ENCODE measurements around the gene RESP18.
A peak's percentile ranks its signal among the peaks of the same experiment; 100 is the strongest.

Gene RESP18

DNA sequence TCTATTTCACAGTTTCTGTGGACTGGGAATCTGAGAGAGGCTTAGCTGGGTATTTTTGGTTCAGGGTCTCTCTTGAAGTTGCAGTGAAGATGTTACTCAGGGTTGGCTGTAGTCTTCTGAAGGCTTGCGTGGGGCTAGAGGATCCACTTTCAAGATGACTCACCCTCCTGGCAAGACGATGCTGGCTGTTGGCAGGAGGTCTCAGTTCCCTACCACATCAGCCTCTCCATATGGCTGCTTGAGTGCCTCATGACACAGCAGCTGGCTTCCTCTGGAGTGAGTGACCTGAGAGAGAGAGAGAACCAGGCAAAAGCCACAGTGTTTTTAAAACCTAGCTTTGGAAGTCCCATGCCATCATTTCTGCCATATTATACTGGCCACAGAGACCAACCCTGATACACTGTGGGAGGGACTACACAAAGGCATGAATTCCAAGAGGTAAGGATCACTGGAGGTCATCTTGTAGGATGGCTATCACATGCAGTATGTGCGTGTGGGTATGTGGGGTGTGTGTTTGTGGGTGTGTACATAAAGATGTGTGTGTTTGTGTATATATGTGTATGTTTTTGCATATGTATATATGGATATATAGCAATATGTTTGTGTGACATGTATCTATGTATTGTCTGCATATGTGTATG is 30.1 kb upstream of the RESP18 start:
- no peak overlapping the region for H3K4me3 ChIP-seq (ENCODE audit: low read depth, low read length)
- peak; percentile 38 for DNase-seq (ENCODE audit: low read depth)
- TF ChIP-seq, protein P1, sequence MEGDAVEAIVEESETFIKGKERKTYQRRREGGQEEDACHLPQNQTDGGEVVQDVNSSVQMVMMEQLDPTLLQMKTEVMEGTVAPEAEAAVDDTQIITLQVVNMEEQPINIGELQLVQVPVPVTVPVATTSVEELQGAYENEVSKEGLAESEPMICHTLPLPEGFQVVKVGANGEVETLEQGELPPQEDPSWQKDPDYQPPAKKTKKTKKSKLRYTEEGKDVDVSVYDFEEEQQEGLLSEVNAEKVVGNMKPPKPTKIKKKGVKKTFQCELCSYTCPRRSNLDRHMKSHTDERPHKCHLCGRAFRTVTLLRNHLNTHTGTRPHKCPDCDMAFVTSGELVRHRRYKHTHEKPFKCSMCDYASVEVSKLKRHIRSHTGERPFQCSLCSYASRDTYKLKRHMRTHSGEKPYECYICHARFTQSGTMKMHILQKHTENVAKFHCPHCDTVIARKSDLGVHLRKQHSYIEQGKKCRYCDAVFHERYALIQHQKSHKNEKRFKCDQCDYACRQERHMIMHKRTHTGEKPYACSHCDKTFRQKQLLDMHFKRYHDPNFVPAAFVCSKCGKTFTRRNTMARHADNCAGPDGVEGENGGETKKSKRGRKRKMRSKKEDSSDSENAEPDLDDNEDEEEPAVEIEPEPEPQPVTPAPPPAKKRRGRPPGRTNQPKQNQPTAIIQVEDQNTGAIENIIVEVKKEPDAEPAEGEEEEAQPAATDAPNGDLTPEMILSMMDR (IDR thresholded peaks at IDR 0.05; ENCODE audit: low read depth, low read length, missing control alignments), result no peak

DNA sequence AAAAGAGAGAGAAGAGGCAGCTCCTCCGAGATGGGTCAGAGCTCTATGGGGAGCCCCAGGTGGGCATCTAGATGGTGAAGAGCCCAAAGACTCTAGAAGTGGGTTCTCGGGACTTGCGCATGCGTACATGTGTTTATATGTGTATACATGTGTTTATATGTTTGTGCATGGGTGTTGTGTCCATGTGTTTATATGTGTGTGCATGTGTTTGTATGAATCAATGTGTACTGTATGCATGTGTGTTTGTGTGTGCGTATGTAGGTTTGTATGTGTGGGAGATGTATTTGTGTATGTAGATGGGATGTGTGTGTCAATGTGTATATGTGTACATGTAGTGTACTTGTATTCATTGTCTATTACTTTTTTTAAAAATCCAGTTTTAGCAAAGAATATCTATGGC is 29.5 kb upstream of the RESP18 start:
- TF ChIP-seq, protein P1 (IDR thresholded peaks at IDR 0.05; ENCODE audit: low read depth, low read length, missing control alignments), result no peak
- H3K4me3 ChIP-seq (ENCODE audit: low read depth, low read length), result no peak overlapping the region
- no peak for DNase-seq (ENCODE audit: low read depth)

DNA sequence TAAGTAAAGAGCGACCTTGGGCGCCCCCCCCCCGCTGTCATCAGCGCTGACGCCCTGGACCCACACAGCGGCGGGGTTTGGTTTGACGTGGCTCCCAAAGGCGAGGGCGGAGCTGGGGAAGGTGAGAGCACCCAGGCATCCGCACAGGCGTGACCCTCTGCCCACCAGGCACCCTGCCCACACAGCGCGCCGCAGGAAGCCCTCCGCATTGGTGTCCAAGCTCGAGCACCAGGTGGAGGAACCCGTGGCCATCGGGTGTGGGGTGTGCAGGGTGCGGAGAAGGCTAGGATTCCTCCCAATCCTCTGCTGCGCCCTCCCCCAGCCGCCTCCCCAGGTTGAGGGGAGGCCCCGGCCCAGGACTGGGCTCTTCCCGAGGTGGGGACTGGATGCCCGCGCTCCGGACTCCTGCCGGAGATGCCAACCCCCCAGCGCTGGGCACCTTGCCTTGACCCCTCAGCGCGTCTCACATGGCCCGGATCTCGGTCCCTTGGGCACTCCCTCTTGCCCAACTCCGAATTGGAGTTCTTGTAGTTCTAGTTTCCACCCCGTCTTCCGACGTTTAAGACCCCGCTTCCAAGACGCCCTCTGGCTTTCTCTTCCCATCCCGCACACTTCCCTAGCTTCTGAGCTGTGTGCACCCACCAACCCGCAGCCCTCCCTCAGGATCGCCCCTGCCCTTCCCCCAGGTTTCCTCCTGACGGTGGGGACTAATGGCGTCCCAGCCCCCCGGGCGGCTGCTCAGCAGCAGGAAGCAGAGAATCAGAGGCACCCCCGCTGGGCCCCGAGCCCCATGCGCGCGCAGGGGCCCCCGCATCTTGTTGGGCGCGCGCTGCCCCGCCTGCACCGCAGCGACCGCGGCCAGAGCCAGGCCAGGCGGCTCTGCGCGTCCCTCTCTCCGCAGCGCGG is 25.9 kb upstream of the RESP18 start:
- TF ChIP-seq, protein P1 (IDR thresholded peaks at IDR 0.05; ENCODE audit: low read depth, low read length, missing control alignments), result no peak
- no peak overlapping the region for H3K4me3 ChIP-seq (ENCODE audit: low read depth, low read length)
- no peak for DNase-seq (ENCODE audit: low read depth)

DNA sequence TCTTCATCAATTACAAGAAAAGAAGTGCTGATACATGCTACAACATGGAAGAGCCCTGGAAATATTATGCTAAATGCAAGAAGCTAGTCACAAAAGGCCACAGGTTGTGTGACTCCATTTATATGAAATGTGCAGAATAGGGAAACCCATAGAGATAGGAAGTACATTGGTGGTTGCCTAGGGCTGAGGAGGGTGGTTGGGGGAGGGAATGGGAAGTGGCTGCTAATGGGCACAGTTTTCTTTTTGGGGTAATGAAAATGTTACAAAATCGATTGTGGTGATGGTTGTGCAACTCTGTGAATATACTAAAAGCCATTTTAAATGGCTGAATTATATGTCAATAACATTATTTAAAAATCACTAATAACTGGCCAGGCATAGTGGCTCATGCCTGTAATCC is 24.3 kb upstream of the RESP18 start:
- no peak overlapping the region for H3K4me3 ChIP-seq (ENCODE audit: low read depth, low read length)
- DNase-seq (ENCODE audit: low read depth), result no peak
- TF ChIP-seq, protein P1 (IDR thresholded peaks at IDR 0.05; ENCODE audit: low read depth, low read length, missing control alignments), result no peak

DNA sequence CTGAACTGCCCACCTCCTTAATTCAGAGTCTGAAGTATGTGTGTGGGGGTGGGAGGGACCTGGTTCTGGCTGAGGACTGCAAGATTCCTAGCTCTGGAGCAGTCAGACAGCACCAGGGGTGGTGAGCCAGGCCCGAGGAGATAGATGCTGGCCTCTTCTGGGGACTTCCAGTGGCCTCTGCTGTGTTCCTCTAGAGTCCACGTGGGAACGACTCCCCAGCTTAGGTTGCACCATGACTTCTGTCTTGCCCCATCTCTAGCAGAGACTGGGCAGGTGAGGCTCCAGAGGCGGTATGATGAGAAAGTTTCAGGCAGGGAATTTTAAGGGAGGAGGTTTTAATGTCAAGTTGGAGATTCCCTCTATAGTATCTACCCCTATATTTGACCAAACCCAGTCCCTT is 22.0 kb upstream of the RESP18 start:
- TF ChIP-seq, protein P1 (IDR thresholded peaks at IDR 0.05; ENCODE audit: low read depth, low read length, missing control alignments), result no peak
- DNase-seq (ENCODE audit: low read depth), result no peak
- no peak overlapping the region for H3K4me3 ChIP-seq (ENCODE audit: low read depth, low read length)

DNA sequence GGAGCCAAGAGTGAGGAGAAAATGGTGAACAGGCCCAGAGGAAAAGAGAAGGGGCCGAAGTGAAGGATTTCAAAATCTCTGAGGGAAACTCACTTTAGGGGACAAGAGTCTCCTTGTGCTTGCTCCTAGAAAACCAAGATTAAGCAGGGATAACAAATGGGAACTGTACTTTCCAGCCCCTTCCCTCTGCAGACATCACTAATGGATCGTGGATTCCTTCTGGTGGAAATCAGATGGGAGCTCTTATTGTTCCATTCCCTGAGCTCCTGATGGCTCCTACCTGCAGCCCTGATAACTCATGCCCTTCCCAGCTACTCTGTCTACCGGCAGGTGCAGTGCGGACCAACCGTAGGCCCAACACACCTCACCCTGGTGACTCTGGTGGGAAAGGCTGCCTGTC is 20.6 kb upstream of the RESP18 start:
- H3K4me3 ChIP-seq (ENCODE audit: low read depth, low read length), result no peak overlapping the region
- DNase-seq (ENCODE audit: low read depth), result no peak
- TF ChIP-seq, protein P1 (IDR thresholded peaks at IDR 0.05; ENCODE audit: low read depth, low read length, missing control alignments), result no peak
